Memory B cell (primary cell): ENCODE results near the gene SERPINH1.

Experiments
- ATAC-seq: fragments of 150-1000 bp; cut with Tn5 transposase; 2 replicates; pipeline ENCODE4 v1.10.0; 2021; ENCODE audit warnings: low read depth, mild to moderate bottlenecking, moderate library complexity
- DNase-seq, 2 donors: peaks; one replicate each; pipeline ENCODE4 v3.0.0; 2022; ENCODE audit warnings: low spot score in 2 of 2
- H3K27ac Mint-ChIP-seq: one replicate; pipeline ENCODE4 v1.8.0; 2022; ENCODE audit warnings: mild to moderate bottlenecking, moderate library complexity, mixed read lengths
- H3K27me3 Mint-ChIP-seq: one replicate; pipeline ENCODE4 v1.8.0; 2022; ENCODE audit warnings: mixed read lengths
- H3K36me3 Mint-ChIP-seq: one replicate; pipeline ENCODE4 v1.8.0; 2022; ENCODE audit warnings: mild to moderate bottlenecking, mixed read lengths
- H3K4me1 Mint-ChIP-seq: one replicate; pipeline ENCODE4 v1.8.0; 2022; ENCODE audit warnings: mixed read lengths
- H3K4me3 Mint-ChIP-seq: one replicate; pipeline ENCODE4 v1.8.0; 2022; ENCODE audit warnings: mild to moderate bottlenecking, moderate library complexity, mixed read lengths
- H3K9me3 Mint-ChIP-seq: one replicate; pipeline ENCODE4 v1.8.0; 2022; ENCODE audit warnings: mixed read lengths

The SERPINH1 gene

GRCh38 chr11:75555079-75555811 is 6.8 kb upstream of the SERPINH1 start:
- no peak for ATAC-seq
- H3K27ac Mint-ChIP-seq: no peak overlapping the region
- H3K4me1 Mint-ChIP-seq: no peaks in the 10 kb centered on the region
- no peaks in the 10 kb centered on the region for H3K36me3 Mint-ChIP-seq
- peaks cover 5% of the 10 kb centered on the region for H3K27me3 Mint-ChIP-seq
- H3K9me3 Mint-ChIP-seq: no peaks in the 10 kb centered on the region
- no peak for DNase-seq
- H3K4me3 Mint-ChIP-seq: no peak overlapping the region

- no peak for ATAC-seq
- Mint-ChIP-seq H3K4me3 (no peak overlapping the region), H3K36me3 (no peaks in the 10 kb centered on the region), H3K27ac (no peak overlapping the region), H3K9me3 (no peaks in the 10 kb centered on the region), H3K4me1 (no peaks in the 10 kb centered on the region), H3K27me3 (peaks cover 6% of the 10 kb centered on the region)
- no peak for DNase-seq
These were observed 5.8 kb upstream of the SERPINH1 start for GRCh38 chr11:75556275-75556674.

- H3K27ac Mint-ChIP-seq: no peak overlapping the region
- H3K27me3 Mint-ChIP-seq: peaks cover 6% of the 10 kb centered on the region
- peaks cover 11% of the 10 kb centered on the region for H3K4me1 Mint-ChIP-seq
These were observed 4.2 kb upstream of the SERPINH1 start for GRCh38 chr11:75557666-75558494.

GRCh38 chr11:75558939-75559843 is 2.9 kb upstream of the SERPINH1 start:
- H3K36me3 Mint-ChIP-seq: no peaks in the 10 kb centered on the region
- H3K27me3 Mint-ChIP-seq: peaks cover 6% of the 10 kb centered on the region
- no peak overlapping the region for H3K27ac Mint-ChIP-seq
- ATAC-seq: no peak
- DNase-seq: no peak
- H3K4me1 Mint-ChIP-seq: peaks cover 16% of the 10 kb centered on the region
- no peak overlapping the region for H3K4me3 Mint-ChIP-seq
- H3K9me3 Mint-ChIP-seq: no peaks in the 10 kb centered on the region

More at GRCh38 chr11:75557666-75558494, 4.2 kb upstream of the SERPINH1 start:
- no peak for DNase-seq
- Mint-ChIP-seq H3K4me3 (no peak overlapping the region), H3K9me3 (no peaks in the 10 kb centered on the region), H3K36me3 (no peaks in the 10 kb centered on the region)
- ATAC-seq: no peak

- Mint-ChIP-seq H3K27ac (no peak overlapping the region), H3K4me3 (peak overlapping the region; percentile 46), H3K36me3 (no peaks in the 10 kb centered on the region), H3K4me1 (peaks cover 16% of the 10 kb centered on the region), H3K27me3 (peaks cover 3% of the 10 kb centered on the region), H3K9me3 (no peaks in the 10 kb centered on the region)
- DNase-seq (no peak), ATAC-seq (no peak)
These were observed 1.4 kb upstream of the SERPINH1 start for GRCh38 chr11:75560644-75561043.

- peaks cover 3% of the 10 kb centered on the region for H3K27me3 Mint-ChIP-seq
- no peak for DNase-seq
- H3K9me3 Mint-ChIP-seq: no peaks in the 10 kb centered on the region
- H3K27ac Mint-ChIP-seq: no peak overlapping the region
- no peaks in the 10 kb centered on the region for H3K36me3 Mint-ChIP-seq
- no peak for ATAC-seq
- H3K4me3 Mint-ChIP-seq: peak overlapping the region; percentile 90
- H3K4me1 Mint-ChIP-seq: peaks cover 16% of the 10 kb centered on the region
These were observed 516 bp upstream of the SERPINH1 start for GRCh38 chr11:75561426-75562047.

GRCh38 chr11:75562836-75563484 is 907 bp downstream of the SERPINH1 start:
- Mint-ChIP-seq H3K4me3 (peak overlapping the region; percentile 90), H3K27ac (peak overlapping the region; percentile 77), H3K4me1 (peaks cover 16% of the 10 kb centered on the region), H3K27me3 (peaks cover 3% of the 10 kb centered on the region), H3K9me3 (no peaks in the 10 kb centered on the region), H3K36me3 (no peaks in the 10 kb centered on the region)
- DNase-seq (no peak), ATAC-seq (no peak)

- Mint-ChIP-seq H3K27me3 (peaks cover 3% of the 10 kb centered on the region), H3K9me3 (no peaks in the 10 kb centered on the region), H3K36me3 (no peaks in the 10 kb centered on the region), H3K4me3 (peak overlapping the region; percentile 90), H3K4me1 (peaks cover 16% of the 10 kb centered on the region), H3K27ac (no peak overlapping the region)
- ATAC-seq (no peak), DNase-seq (no peak)
These were observed 1.5 kb downstream of the SERPINH1 start for GRCh38 chr11:75563501-75563977.

GRCh38 chr11:75563978-75564552 is 2.0 kb downstream of the SERPINH1 start:
- Mint-ChIP-seq H3K4me3 (peak overlapping the region; percentile 90), H3K4me1 (peaks cover 16% of the 10 kb centered on the region), H3K36me3 (peaks cover 2% of the 10 kb centered on the region), H3K27ac (no peak overlapping the region), H3K27me3 (peaks cover 3% of the 10 kb centered on the region), H3K9me3 (no peaks in the 10 kb centered on the region)
- ATAC-seq (no peak), DNase-seq (no peak)

- DNase-seq (no peak), ATAC-seq (no peak)
- Mint-ChIP-seq H3K9me3 (no peaks in the 10 kb centered on the region), H3K4me1 (peaks cover 16% of the 10 kb centered on the region), H3K27me3 (peaks cover 2% of the 10 kb centered on the region), H3K4me3 (no peak overlapping the region), H3K27ac (no peak overlapping the region), H3K36me3 (peaks cover 2% of the 10 kb centered on the region)
These were observed 3.3 kb downstream of the SERPINH1 start for GRCh38 chr11:75565221-75565814.

GRCh38 chr11:75565916-75566762 is 4.1 kb downstream of the SERPINH1 start:
- no peak for ATAC-seq
- H3K9me3 Mint-ChIP-seq: no peaks in the 10 kb centered on the region
- H3K27ac Mint-ChIP-seq: no peak overlapping the region
- DNase-seq: no peak
- H3K4me1 Mint-ChIP-seq: peaks cover 16% of the 10 kb centered on the region
- peaks cover 2% of the 10 kb centered on the region for H3K36me3 Mint-ChIP-seq
- peaks cover under 1% of the 10 kb centered on the region for H3K27me3 Mint-ChIP-seq
- H3K4me3 Mint-ChIP-seq: no peak overlapping the region

GRCh38 chr11:75566763-75567279 is 4.8 kb downstream of the SERPINH1 start:
- H3K36me3 Mint-ChIP-seq: peaks cover 2% of the 10 kb centered on the region
- no peak for DNase-seq
- no peak for ATAC-seq
- no peaks in the 10 kb centered on the region for H3K9me3 Mint-ChIP-seq
- no peak overlapping the region for H3K4me3 Mint-ChIP-seq
- no peaks in the 10 kb centered on the region for H3K27me3 Mint-ChIP-seq
- no peak overlapping the region for H3K27ac Mint-ChIP-seq
- peaks cover 13% of the 10 kb centered on the region for H3K4me1 Mint-ChIP-seq
